ENCODE measurements around the gene UNKL.

The UNKL gene, protein sequence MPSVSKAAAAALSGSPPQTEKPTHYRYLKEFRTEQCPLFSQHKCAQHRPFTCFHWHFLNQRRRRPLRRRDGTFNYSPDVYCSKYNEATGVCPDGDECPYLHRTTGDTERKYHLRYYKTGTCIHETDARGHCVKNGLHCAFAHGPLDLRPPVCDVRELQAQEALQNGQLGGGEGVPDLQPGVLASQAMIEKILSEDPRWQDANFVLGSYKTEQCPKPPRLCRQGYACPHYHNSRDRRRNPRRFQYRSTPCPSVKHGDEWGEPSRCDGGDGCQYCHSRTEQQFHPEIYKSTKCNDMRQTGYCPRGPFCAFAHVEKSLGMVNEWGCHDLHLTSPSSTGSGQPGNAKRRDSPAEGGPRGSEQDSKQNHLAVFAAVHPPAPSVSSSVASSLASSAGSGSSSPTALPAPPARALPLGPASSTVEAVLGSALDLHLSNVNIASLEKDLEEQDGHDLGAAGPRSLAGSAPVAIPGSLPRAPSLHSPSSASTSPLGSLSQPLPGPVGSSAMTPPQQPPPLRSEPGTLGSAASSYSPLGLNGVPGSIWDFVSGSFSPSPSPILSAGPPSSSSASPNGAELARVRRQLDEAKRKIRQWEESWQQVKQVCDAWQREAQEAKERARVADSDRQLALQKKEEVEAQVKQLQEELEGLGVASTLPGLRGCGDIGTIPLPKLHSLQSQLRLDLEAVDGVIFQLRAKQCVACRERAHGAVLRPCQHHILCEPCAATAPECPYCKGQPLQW

DNA sequence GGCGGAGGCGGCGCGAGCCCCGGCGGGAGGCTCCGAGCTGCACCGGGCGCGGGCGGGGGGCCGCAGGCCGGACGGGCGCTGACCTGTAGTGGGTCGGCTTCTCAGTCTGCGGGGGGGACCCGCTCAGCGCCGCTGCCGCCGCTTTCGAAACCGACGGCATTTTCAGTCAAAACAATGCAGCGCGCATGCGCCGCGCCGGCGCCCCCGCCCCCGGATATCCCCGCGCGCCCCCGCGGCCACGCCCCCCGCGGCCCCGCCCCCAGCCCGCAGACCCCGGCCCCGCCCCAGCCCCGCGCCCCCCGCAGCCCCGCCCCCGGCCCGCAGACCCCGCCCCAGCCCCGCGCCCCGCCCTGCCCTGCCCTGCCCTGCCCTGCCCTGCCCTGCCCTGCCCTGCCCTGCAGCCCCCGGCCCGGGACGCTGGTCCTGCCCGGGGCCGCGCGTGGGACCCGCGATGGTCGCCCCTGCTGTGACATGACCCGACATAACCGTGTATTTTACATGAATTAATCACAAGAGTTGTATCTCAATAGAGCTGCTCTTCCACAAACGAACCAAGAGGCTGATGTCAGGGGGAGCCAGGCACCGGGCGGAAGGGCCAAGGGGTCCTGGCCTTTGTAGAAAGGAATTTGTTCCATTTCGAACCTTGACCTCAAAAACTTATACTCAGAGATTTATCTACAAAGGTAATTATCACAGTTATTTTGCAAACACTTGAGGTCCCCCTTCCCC is at the start of gene UNKL:
Gene UNKL (minus strand): TSS at position 173 of the 729 bp plus-strand sequence. CDS start 13 bp downstream, at position 160.
- H3K4me3 ChIP-seq (ENCODE audit: low read depth, low read length), result peak within 1 kb of the TSS; percentile 73
- DNase-seq (ENCODE audit: low read depth), result no peak

DNA sequence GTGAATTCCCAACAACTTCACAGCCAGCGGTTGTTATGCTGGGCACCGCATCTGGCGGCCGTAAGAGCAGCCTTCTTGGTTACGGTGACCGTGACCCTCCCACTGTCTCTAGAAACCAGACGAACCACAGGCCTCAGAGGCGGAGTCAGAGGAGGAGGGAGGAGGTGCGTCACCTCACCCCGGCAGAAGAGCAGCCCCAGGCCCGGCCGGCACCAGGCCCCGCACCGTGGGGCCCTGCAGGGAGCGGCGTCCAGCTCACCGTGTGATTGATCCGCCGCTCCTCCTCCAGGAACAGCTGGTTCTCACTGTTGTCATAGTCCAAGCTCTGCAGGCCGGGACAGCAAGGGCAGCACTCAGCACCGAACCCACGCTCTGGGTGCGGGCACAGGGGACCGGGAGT is 46.6 kb upstream of the UNKL start:
- H3K4me3 ChIP-seq (ENCODE audit: low read depth, low read length), result no peak overlapping the region
- DNase-seq (ENCODE audit: low read depth), result no peak

DNA sequence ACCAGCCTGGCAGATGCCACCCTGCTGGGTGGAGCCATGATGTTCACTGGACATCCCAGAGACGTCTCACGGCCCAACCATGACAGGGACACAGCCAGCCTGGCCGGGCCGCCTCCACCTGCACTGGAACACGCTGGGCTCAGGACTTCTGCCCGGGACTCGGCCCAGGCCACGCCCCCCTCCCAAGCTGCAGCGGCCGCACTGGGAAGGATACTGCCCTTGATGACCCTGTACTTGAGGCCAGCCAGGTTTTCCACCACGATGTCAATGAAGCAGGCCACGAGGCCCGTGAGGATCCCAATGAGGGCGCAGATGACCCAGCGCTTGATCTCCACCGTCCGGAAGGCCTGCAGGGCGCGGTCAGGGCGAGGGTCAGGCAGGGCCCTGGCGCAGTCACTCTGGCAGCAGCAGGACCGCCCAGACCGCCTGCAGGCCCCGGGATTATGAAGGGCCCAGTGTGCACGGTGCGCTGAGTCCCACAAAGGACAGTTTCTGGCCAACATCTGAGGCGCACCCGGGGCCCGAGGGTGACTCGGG is 46.2 kb upstream of the UNKL start:
- no peak for DNase-seq (ENCODE audit: low read depth)
- no peak overlapping the region for H3K4me3 ChIP-seq (ENCODE audit: low read depth, low read length)

DNA sequence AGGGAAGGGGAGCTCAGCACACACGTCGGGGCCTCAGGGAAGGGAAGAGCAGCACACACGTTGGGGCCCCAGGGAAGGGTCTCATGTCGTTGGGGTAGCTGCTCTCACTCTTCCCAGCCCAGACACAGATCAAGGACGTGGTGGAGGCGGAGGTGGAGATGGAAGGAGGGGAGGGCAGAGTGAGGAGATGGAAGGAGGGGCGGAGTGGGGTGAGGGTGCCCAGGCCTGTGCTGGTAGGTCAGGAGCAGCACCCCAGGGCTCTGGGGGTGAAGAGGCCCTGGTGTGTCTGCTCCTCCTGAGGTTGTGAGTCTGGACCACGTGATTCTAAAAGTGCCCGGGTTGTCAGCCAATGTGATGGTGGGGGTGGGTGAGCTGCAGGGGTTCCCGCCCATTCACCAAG is 45.5 kb upstream of the UNKL start:
- no peak for DNase-seq (ENCODE audit: low read depth)
- H3K4me3 ChIP-seq (ENCODE audit: low read depth, low read length), result no peak overlapping the region

DNA sequence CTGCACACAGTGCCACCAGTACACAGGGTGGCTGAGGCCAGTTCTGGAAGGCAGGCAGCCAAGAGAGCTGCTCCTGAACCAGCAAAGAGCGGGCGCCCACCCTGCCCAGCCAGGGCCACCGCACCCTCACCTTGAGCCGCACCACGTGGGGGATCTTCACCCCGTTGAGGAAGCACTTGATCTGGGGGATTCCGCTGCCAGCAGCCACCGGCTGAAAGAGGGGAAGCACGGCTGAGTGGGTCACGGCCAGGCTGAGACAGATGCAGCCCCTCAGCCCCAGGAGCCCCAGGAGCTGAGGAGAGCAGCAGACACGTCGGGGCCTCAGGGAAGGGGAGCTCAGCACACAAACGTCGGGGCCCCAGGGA is 44.5 kb upstream of the UNKL start:
- H3K4me3 ChIP-seq (ENCODE audit: low read depth, low read length), result no peak overlapping the region
- no peak for DNase-seq (ENCODE audit: low read depth)

DNA sequence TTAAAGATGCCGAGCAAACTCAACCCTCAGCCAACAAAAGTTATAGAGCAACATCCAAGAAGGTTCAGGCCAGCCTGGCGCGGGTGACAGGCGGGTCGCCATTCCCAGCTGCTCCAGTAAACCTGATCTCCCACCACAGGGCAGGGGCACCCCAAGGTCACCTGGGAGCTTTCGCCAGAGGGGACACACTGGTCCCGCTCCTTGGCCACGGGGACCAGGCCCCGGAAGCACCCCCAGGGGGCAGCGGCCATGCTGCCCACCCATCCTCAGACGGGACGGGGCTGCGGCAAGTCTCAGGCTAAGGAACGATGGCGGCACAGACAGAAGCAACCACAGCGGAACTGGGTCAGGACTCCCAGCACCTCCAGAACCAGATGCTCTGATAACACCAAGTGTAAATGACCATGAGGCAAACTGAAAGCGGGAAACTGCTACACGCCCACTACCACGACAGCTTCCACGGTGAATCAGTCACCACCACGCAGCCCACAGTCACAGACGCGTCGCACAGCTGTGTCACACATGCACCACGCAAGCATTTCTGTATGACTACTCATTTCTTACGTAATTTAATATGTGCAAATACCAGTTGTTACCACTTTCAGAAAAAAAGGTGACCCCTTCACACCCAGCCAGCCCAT is 44.0 kb upstream of the UNKL start:
- H3K4me3 ChIP-seq (ENCODE audit: low read depth, low read length), result no peak overlapping the region
- peak; percentile 16 for DNase-seq (ENCODE audit: low read depth)

DNA sequence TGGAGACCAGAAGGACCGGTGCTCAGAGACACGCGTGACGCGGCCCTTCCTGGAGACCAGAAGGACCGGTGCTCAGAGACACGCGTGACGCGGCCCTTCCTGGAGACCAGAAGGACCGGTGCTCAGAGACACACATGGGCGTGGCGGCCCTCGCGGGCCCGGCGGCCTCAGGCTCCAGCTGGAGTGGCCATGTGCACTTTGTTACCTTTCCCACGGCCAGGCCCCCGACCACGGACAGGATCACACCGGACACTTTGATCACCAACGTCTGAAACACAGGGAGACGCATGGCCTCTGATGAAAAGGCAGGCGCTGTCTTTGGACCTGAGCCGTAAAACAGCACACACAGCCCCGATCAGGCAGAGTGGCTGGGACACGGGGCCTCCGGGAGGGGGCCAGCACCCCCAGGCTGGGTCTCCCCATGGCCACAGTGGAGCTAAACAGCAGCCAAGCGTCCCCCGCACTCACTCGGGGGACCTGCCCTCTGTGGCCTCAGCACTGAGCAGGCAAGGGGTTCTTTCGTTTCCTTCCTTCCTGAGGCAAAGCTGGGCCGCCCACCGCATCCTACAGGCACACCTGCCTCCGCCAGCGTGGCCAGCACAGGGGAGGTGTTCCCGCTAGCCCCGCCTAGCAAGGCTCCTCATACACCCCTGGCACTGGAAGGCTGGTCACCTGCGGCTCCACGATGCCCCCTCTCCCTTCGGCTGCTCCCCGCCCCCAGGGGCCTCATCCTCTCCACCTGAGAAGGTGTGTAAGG is 43.2 kb upstream of the UNKL start:
- H3K4me3 ChIP-seq (ENCODE audit: low read depth, low read length), result no peak overlapping the region
- DNase-seq (ENCODE audit: low read depth), result no peak

DNA sequence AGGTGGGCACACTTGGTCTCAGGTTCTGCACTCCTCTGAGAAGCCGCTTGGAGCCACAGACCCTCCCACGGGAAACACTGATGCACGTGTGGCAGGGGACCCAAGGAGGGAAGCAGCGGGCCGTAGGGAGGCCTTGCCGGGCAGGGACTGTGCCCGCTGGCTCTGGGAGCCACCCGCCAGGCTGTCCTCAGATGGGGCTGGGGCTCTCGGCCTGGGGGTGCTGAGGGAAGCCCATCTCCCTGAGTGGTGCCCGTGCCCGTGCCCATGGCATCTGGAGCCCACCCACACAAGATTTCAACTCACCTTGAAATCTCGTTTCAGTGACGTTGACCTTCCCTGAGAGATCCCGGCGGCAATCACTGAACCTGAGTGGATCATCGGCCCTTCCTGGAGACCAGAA is 42.4 kb upstream of the UNKL start:
- DNase-seq (ENCODE audit: low read depth), result no peak
- no peak overlapping the region for H3K4me3 ChIP-seq (ENCODE audit: low read depth, low read length)

DNA sequence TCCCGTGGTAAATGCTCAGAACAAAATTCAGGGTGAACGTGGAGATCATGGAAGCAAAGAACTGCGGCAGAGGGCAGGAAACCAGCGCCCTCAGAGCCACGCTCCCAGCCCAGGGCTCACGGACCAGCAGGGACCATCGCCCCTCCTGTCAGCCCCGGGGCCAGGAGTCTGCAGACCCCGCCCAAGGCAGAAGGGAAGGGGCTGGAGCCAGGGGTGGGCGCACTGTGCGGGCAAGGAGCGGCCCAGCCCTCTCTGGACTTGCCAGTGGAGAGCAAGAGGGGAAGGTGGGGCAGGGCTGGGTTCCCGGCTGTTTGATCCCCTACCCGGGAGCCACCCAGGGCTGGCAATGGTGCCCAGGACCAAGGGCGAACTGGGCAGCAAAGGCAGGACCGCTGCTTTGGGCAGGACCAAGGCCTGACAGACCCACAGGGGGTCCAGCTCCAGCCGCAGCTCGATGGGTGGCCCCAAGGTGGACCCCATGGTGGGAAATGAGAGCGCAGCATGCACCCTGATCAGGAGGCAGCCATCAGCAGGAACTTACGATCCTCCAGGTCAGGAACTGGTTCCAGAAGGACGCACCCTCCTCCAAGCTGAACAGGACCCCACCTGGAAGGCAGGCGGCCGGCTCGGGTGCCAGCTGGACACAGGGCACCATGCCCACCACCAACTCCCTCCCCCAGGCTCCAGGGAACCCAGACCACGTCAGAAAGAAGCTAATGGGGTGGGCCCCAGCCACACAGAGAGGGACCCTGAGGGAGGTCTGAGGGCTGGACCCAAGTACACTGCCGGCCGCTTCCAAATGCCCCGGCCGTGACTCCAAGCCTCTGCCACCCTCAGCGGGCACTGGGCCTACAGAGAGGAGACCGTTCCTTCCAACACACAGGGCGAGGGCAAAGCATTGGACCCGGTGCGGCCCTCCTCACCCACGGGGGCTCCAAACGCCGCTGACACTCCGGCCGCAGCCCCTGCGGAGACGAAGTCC is 41.0 kb upstream of the UNKL start:
- no peak overlapping the region for H3K4me3 ChIP-seq (ENCODE audit: low read depth, low read length)
- no peak for DNase-seq (ENCODE audit: low read depth)

DNA sequence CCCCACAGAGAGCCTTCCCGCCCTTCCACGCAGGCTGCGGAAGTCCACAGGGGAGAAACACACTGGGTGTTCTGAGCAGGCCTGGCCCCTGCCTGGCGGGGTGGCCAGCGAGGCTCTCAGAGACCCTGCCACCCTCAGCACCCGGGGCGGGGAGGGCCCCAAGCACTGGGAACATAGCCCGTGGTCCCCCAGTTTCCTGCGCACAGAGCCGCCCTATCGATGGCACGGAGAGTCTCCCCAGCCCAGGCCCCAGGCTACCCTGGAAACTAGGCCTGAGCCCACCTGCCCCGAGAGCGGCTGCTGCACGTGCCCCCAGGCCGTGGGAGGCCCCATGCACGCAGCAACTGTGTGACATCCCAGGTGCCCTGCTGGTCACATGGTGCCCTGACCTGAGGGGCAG is 40.1 kb upstream of the UNKL start:
- DNase-seq (ENCODE audit: low read depth), result no peak
- no peak overlapping the region for H3K4me3 ChIP-seq (ENCODE audit: low read depth, low read length)

DNA sequence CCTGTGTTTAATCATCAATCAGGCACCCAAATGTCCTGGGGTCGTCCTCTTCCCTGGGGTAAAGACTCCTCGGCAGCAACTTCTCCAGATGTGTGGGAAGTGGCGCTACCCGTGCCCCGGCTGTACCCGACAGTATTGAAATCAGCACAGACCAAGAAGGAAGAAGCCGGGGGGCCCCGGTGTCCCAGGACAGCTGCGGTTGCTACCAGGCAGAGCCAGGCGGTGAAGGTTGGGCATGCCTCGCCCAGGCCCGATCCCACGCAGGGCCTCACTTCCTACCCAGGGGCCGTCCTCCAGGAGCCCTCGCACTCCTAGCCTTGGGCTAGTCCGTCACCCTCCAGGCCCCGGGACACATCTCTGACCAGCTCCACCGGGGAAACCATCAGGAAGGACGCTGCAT is 38.8 kb upstream of the UNKL start:
- no peak overlapping the region for H3K4me3 ChIP-seq (ENCODE audit: low read depth, low read length)
- DNase-seq (ENCODE audit: low read depth), result no peak

DNA sequence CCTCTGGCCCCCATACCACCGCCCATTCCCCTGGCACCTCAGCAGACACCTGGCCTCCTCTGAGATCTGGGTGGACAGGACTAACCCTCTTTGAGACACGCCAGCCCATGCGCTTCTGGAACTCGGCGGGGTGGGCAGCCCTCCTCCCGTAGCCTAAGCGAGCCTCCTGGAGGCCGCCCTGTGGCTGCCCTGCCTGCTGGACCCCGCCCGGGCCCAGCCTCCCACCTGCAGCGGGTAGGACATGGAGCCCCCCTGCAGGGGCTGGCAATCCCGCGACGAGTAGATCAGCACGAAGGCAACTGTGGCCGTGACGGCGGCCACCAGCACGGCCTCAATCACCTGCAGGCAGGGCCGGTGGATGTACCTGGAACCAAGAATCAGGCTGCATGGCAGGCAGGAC is 38.0 kb upstream of the UNKL start:
- no peak for DNase-seq (ENCODE audit: low read depth)
- no peak overlapping the region for H3K4me3 ChIP-seq (ENCODE audit: low read depth, low read length)

DNA sequence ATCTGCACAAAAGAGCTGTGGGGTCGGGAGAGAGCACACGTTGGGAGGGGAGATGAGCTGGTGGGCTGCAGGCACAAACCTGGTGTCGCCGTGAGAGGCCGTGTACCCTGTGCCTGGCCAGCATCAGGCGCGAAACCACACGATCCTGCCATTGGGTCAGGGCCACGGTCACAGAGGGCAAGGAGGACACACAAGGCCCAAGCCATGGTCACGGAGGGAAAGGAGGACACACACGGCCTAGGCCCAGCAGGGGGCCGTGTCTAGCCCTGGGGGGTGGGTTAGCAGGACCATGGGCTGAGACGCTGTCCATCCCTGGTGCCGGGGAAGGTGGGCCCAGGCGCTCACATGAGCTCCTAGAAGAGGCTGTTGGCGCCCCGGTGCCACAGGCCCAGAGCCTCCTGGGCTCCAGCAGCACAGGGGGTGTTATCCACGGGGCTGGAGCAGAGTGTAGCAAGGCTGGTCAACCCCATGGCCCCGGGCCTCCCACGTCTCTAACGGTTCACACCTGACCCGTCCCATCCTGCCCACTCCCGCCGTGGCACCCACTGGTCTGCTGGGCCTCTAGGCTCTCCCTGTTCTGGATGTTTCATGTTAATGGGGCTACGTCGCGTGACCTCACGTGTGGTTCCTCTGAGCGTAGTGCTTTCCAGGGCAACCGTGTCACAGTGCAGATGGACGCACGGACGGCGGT is 37.3 kb upstream of the UNKL start:
- no peak overlapping the region for H3K4me3 ChIP-seq (ENCODE audit: low read depth, low read length)
- DNase-seq (ENCODE audit: low read depth), result no peak

DNA sequence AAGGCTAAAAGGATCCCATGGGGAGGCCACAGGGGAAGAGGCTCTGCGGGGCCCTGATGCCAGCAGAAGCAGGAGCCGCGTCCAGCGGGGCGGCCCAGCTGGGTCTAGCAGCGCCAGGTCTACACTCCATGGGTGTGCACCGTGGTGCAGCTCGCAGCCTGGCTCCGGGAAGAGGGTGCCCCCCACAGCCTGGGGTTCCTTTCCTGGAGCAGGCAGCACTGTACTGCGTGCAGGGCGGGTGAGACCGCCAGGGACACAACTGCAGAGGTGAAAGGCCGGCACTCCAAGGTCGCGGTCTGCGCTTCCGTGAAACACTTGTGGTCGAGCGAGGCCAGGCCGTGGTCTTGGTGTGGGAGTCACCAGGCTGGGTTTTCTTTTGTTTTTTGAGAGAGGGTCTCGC is 36.3 kb upstream of the UNKL start:
- no peak for DNase-seq (ENCODE audit: low read depth)
- no peak overlapping the region for H3K4me3 ChIP-seq (ENCODE audit: low read depth, low read length)

DNA sequence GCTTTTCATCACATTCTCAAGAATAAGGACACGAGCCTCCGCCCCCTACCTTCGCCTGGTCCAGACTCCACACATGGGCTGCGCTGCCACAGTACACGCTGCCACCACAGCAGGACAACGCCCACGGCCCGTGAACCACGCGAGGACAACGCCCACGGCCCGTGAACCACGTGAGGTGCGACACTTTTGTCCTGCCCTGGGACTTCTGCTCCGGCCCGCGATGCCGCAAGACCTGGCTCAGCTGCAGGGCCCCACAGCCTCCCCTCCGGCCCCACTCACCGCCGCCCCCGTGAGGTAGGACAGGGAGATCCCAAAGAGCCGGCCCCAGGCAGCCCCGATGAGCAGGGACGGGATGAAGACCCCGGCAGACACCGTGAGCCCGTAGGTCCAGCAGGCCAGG is 35.7 kb upstream of the UNKL start:
- no peak for DNase-seq (ENCODE audit: low read depth)
- no peak overlapping the region for H3K4me3 ChIP-seq (ENCODE audit: low read depth, low read length)

DNA sequence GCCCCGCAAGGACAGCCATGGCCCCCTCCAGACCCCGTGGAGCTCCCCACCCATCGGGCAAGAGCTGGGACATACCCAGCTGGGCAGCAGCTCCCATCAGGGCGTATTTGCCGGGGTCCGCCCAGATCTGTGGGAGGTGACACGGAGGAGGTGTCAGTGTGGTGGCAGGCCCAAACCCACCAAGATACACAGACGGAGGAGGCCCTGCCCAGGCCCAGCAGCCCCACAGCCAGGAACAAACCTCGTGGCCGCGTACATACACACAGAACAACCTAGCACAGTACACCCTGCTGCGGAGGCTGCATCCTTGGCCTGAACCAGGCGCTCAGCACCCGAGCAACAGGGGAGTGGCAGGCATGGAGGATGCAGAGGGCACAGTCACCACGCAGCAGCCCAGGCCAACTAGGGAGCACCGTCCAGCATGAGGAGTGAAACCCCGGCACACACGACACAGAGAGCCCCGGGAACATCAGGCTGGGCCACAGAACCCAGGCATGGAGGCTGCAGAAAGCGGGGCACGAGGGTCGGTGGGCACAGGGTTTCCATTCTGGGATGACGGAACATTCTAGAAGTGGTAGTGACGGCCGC is 34.8 kb upstream of the UNKL start:
- DNase-seq (ENCODE audit: low read depth), result no peak
- H3K4me3 ChIP-seq (ENCODE audit: low read depth, low read length), result no peak overlapping the region

DNA sequence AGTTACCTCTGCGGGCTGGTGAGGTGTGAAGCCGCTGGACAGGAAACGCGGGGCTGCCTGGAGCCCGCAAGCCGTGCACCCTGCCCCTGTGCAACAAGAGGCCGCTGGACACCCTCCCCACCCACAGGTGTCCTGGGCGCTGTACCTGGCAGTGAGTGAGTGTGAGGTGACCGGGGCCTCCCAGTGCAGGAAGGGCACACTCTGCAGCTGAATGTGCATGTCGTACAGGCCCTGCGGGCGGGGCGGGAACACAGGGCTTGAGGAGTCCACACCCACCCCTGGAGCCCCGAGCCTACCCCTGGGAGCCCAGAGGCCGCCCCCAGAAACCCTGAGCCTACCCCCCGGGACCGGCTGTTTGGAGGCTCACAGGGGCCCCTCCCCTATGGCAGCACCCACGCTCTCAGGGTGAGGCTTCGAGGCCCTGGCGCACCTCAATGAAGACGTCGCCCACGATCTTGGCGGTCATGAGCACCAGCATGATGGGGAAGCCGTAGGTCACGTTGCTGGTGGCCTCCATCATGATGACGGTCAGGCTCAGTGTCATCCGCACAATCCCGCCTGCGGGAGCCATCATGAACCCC is 34.1 kb upstream of the UNKL start:
- DNase-seq (ENCODE audit: low read depth), result no peak
- no peak overlapping the region for H3K4me3 ChIP-seq (ENCODE audit: low read depth, low read length)
